Vagina (tissue), 2 donors: ENCODE data around the gene SPNS3.

Source experiments
- POLR2A ChIP-seq, 2 donors: fragments of 450-650 bp; IDR thresholded peaks; one replicate each; pipeline ENCODE4 v1.6.1; 2017; ENCODE audit warnings: antibody characterized with exemption in 2 of 2, mild to moderate bottlenecking in 2 of 2, moderate library complexity in 2 of 2
- POLR2AphosphoS5 ChIP-seq, 2 donors: sonication (generic); formaldehyde crosslinking; IDR thresholded peaks; one replicate each; pipeline ENCODE4 v1.9.0; 2017; ENCODE audit warnings: antibody characterized with exemption in 2 of 2, mild to moderate bottlenecking in 2 of 2, low read depth in 1 of 2; ENCODE audit not compliant: insufficient read depth in 1 of 2

DNA sequence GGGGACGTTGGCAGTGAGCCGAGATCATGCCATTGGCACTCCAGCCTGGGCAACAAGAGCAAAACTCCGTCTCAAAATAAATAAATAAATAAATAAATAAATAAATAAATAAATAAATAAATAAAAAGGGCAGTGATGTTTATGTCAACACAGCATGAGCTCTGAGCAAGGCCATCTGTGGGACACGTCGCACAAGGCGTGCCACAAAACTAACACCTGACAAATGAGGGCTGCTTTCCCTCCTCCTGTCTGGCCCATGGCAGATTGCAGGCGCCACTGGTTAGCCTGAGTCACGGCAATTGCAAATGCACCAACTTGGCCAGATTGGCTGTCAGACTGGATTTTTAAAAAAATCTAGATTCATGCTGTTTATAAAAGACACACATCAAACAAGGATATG lies 25.9 kb upstream of the SPNS3 start:
- TF ChIP-seq POLR2AphosphoS5 (IDR thresholded peaks at IDR 0.05; ENCODE audit: insufficient read depth in 1 of 2, low read depth in 1 of 2) (no peak), POLR2A (IDR thresholded peaks at IDR 0.05) (no peak)
